ENCODE measurements around the gene WDR62. TPM values are rescaled to one million over a fixed set of nuclear protein-coding genes. Genes with fewer than 3 reads are reported as not detected.
A peak's percentile ranks its signal among the peaks of the same experiment; 100 is the strongest.

Gene WDR62
- total RNA-seq, 1 experiment from 2014 or later, result 14.0 TPM

GRCh38 chr19:36103842-36104552, 49.3 kb downstream of the WDR62 start:
- no peaks in the 10 kb centered on the region; the same call in 1 of the 2 replicates for H3F3A ChIP-seq (ENCODE audit: insufficient read depth, low read depth)

DNA sequence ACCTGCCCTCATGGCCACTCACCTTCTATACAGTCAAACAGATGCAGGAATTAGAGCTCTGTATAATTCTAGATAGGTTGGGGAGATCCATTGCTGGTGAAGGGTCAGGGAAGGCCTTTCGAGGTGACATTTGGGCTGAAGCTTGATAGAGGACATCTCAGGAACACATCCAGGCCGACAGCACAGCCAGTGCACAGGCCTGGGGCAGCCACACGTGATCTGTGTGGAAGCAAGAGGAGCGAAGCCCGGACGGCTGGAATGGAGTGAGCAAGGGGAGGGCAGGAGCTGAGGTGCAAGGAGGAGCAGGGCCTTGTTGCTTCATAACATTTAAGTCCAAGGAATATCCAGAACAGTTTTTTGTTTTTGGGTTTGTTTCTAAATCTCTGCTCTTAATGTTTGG, 51.7 kb downstream of the WDR62 start:
- ChIA-PET POLR2A (ENCODE audit: unreplicated experiment) (no interaction called here), CTCF (interaction anchor here (0.6 kb wide), 1 partner anchor 84 kb away, joined by 3 read pairs; no protein-coding TSS in a partner anchor)
- Histone ChIP-seq H2AFZ (no peak overlapping the region), H3K27me3 (ENCODE audit: insufficient read depth, low read depth) (no peaks in the 10 kb centered on the region), H3K9me2 (ENCODE audit: insufficient read depth) (no peaks in the 10 kb centered on the region), H3K36me3 (ENCODE audit: low read depth) (no peaks in the 10 kb centered on the region), H3K79me2 (ENCODE audit: low read depth) (no peaks in the 10 kb centered on the region), H3K4me2 (no peak overlapping the region), H3K4me3 (no peak overlapping the region), H3K4me1 (replicated peaks; ENCODE audit: insufficient read depth) (peaks cover 10% of the 10 kb centered on the region), H3F3A (ENCODE audit: insufficient read depth, low read depth) (no peaks in the 10 kb centered on the region; the same call in 1 of the 2 replicates), H3K9me3 (ENCODE audit: insufficient read depth, low read depth) (no peaks in the 10 kb centered on the region), H4K20me1 (ENCODE audit: insufficient read depth) (no peaks in the 10 kb centered on the region; the same call in 1 of the 2 replicates), H3K27ac (no peak overlapping the region)
- DNase-seq, result no peak
- intact Hi-C loops (cut with micrococcal nuclease; ENCODE audit: unreplicated experiment), result no loop called here
- no TSS peak for BruUV-seq (replicated peaks)
- TF ChIP-seq, protein P1, sequence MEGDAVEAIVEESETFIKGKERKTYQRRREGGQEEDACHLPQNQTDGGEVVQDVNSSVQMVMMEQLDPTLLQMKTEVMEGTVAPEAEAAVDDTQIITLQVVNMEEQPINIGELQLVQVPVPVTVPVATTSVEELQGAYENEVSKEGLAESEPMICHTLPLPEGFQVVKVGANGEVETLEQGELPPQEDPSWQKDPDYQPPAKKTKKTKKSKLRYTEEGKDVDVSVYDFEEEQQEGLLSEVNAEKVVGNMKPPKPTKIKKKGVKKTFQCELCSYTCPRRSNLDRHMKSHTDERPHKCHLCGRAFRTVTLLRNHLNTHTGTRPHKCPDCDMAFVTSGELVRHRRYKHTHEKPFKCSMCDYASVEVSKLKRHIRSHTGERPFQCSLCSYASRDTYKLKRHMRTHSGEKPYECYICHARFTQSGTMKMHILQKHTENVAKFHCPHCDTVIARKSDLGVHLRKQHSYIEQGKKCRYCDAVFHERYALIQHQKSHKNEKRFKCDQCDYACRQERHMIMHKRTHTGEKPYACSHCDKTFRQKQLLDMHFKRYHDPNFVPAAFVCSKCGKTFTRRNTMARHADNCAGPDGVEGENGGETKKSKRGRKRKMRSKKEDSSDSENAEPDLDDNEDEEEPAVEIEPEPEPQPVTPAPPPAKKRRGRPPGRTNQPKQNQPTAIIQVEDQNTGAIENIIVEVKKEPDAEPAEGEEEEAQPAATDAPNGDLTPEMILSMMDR (conservative IDR thresholded peaks at IDR 0.05), result no peak
- no peak for TF ChIP-seq EZH2 (IDR thresholded peaks at IDR 0.05; ENCODE audit: low read depth)

More at GRCh38 chr19:36103842-36104552, 49.3 kb downstream of the WDR62 start:
- intact Hi-C loops (cut with micrococcal nuclease; ENCODE audit: unreplicated experiment), result no loop called here
- no TSS peak for BruUV-seq (replicated peaks)
- Histone ChIP-seq H3K27ac (no peak overlapping the region), H4K20me1 (ENCODE audit: insufficient read depth) (no peaks in the 10 kb centered on the region; the same call in 1 of the 2 replicates), H3K4me1 (replicated peaks; ENCODE audit: insufficient read depth) (peaks cover 10% of the 10 kb centered on the region), H2AFZ (no peak overlapping the region), H3K27me3 (ENCODE audit: insufficient read depth, low read depth) (no peaks in the 10 kb centered on the region), H3K79me2 (ENCODE audit: low read depth) (no peaks in the 10 kb centered on the region), H3K36me3 (ENCODE audit: low read depth) (no peaks in the 10 kb centered on the region), H3K9me3 (ENCODE audit: insufficient read depth, low read depth) (no peaks in the 10 kb centered on the region), H3K4me3 (no peak overlapping the region), H3K4me2 (peak overlapping the region; percentile 40), H3K9me2 (ENCODE audit: insufficient read depth) (no peaks in the 10 kb centered on the region)
- TF ChIP-seq, protein P1 (conservative IDR thresholded peaks at IDR 0.05), result no peak
- no peak for TF ChIP-seq EZH2 (IDR thresholded peaks at IDR 0.05; ENCODE audit: low read depth)
- POLR2A ChIA-PET (ENCODE audit: unreplicated experiment), result interaction anchor here (0.5 kb wide), 1 partner anchor 11 kb away, joined by 9 read pairs; the partner anchor contains the start of genes POLR2I and TBCB
- CTCF ChIA-PET, result no interaction called here
- DNase-seq, result peak; percentile 61 to 68

- ChIA-PET CTCF (interaction anchor here (0.6 kb wide), 1 partner anchor 83 kb away, joined by 3 read pairs; no protein-coding TSS in a partner anchor), POLR2A (ENCODE audit: unreplicated experiment) (no interaction called here)
- no peaks in the 10 kb centered on the region; the same call in 1 of the 2 replicates for H3F3A ChIP-seq (ENCODE audit: insufficient read depth, low read depth)
- no peaks in the 10 kb centered on the region for H3K27me3 ChIP-seq (ENCODE audit: insufficient read depth, low read depth)
- no peaks in the 10 kb centered on the region for H3K36me3 ChIP-seq (ENCODE audit: low read depth)
- H3K9me3 ChIP-seq (ENCODE audit: insufficient read depth, low read depth), result no peaks in the 10 kb centered on the region
- no peaks in the 10 kb centered on the region for H3K79me2 ChIP-seq (ENCODE audit: low read depth)
- no peaks in the 10 kb centered on the region for H3K9me2 ChIP-seq (ENCODE audit: insufficient read depth)
- no peak for DNase-seq
- H2AFZ ChIP-seq, result no peak overlapping the region
- BruUV-seq (replicated peaks), result no TSS peak
- no peaks in the 10 kb centered on the region; the same call in 1 of the 2 replicates for H4K20me1 ChIP-seq (ENCODE audit: insufficient read depth)
- H3K4me2 ChIP-seq, result no peak overlapping the region
- intact Hi-C loops (cut with micrococcal nuclease; ENCODE audit: unreplicated experiment), result no loop called here
- H3K4me3 ChIP-seq, result no peak overlapping the region
- H3K27ac ChIP-seq, result no peak overlapping the region
- no peak for TF ChIP-seq EZH2 (IDR thresholded peaks at IDR 0.05; ENCODE audit: low read depth)
- TF ChIP-seq, protein P1 (conservative IDR thresholded peaks at IDR 0.05), result no peak
- peaks cover 10% of the 10 kb centered on the region for H3K4me1 ChIP-seq (replicated peaks; ENCODE audit: insufficient read depth)
These were observed 52.3 kb downstream of the WDR62 start for GRCh38 chr19:36106991-36107390.

Measured in PC-9 (cell line).